Measurements from ENCODE around the gene SERINC3. TPM values are rescaled to one million over a fixed set of nuclear protein-coding genes. Genes with fewer than 3 reads are reported as not detected.

Gene SERINC3
- total RNA-seq = 99.0 and 119 TPM in 2 replicates

GRCh38 chr20:44521484-44522481 is at the start of gene SERINC3:
TSS of gene SERINC3 (minus strand) at chr20:44522070. CDS start at chr20:44521951, 119 bp downstream.

GRCh38 chr20:44475694-44476560 is 45.9 kb downstream of the SERINC3 start, which contains the start of gene TTPAL:
TSS of gene TTPAL (plus strand) at chr20:44475874. CDS start at chr20:44480000, 4,126 bp downstream.

Other genes starting within 250 kb of the SERINC3 start
- gene FITM2, start 210.9 kb downstream of the SERINC3 start, total RNA-seq = 3.4 and 4.5 TPM in 2 replicates
- gene R3HDML, start 185.0 kb downstream of the SERINC3 start, total RNA-seq = not detected in 2 replicates
- gene HNF4A, start 166.4 kb downstream of the SERINC3 start, total RNA-seq = under 0.01 TPM in 1 of 2 replicates, not detected in the other
- 14.1 and 20.2 TPM in 2 replicates for gene TTPAL, start 46.2 kb downstream of the SERINC3 start, total RNA-seq
- 12.4 and 21.0 TPM in 2 replicates for gene PKIG, start 60.5 kb upstream of the SERINC3 start, total RNA-seq
- gene ADA, start 129.6 kb upstream of the SERINC3 start, total RNA-seq = 5.3 and 21.9 TPM in 2 replicates
- not detected in 2 replicates for gene CCN5, start 193.3 kb upstream of the SERINC3 start, total RNA-seq
- 0.96 TPM in 1 of 2 replicates, not detected in the other for gene KCNK15, start 223.8 kb upstream of the SERINC3 start, total RNA-seq

All from tracheal epithelial cell (primary cell).